OCI-LY7 (cell line): ENCODE data around the gene ACOT8.

Experiments used
- CTCF ChIP-seq: fragments of 200-600 bp; sonication (generic); conservative IDR thresholded peaks from 2 replicates; pipeline ENCODE4 v1.5.1; 2014; ENCODE audit warnings: mild to moderate bottlenecking, antibody characterized with exemption, low read length, moderate library complexity, mixed read lengths
- EZH2phosphoT487 ChIP-seq: fragments of 200-600 bp; sonication (generic); IDR thresholded peaks from 2 replicates; pipeline ENCODE4 v1.6.1; 2018; ENCODE audit warnings: low read depth, borderline replicate concordance, mild to moderate bottlenecking, mixed run types, antibody characterized with exemption, low read length, moderate library complexity, mixed read lengths

GRCh38 chr20:45861221-45862075 is 4.3 kb upstream of the ACOT8 start:
- TF ChIP-seq CTCF (no peak), EZH2phosphoT487 (no peak)
